ENCODE data around the gene NCKAP5. TPM values are rescaled to one million over a fixed set of nuclear protein-coding genes. Genes with fewer than 3 reads are reported as not detected.

Gene NCKAP5
- total RNA-seq, 4 donors from 2014 or later: 0.37 to 1.3 (median 0.83) TPM

DNA sequence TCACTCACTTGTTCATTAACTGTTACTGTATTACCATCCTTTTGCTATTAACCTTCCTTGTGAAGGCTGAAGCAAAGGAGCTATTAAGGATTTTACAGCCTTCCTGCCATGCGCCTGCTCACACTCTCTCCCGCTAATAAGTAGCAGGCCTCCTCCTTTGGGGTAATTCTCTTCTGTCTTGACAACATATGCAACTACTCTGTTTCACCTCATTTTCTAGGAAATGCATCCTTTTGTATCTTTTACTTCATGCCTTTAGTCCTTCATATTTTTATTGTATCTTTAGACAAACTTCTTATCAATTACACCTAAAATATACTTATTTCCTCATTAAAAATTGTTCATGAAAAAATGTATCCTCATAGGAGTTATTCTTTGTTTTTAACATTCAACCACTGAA is 463.4 kb downstream of the NCKAP5 start:
- no peak for DNase-seq (ENCODE audit: low spot score)
- TF ChIP-seq CTCF (IDR thresholded peaks at IDR 0.05): no peak
- ATAC-seq (ENCODE audit: low FRiP score): no peak

DNA sequence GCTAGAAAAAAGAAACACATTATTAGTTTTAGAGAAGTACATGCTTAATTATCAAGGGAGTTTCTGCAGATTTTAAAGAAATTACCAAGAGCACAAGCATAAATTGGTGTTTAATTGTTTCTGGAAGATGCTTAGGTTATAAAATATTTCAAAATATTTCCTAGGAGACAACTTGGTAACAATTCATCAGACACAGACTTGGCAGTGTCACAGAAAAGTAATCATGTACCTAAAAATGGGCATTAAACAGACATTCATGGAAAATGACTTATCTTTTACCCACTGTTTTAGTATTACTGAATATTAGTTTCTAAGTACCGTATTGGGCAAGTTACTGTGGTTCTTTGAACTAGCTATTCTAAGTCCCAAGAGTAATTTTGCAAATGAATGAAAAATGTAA is 469.5 kb downstream of the NCKAP5 start:
- no peak for ATAC-seq (ENCODE audit: low FRiP score)
- no peak for TF ChIP-seq CTCF (IDR thresholded peaks at IDR 0.05)
- no peak for DNase-seq (ENCODE audit: low spot score)

DNA sequence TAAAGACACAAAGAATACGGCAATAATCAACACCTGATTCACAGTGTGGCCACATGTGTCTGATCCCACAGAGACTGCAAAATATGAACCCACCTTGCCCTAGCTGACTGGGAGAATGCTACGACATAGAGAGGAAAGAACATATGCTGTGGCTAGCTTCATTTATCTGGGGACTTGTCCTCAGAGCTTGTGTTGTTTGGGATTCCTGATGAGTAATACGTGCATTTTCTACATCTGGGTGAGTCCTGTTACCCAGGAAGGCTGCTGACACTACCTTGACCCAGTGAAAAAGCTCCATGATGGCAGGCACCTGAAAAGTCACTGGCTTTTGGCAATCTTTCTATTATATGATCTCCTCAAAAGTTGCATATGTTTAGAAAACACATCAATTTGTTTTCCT is 470.6 kb downstream of the NCKAP5 start:
- DNase-seq (ENCODE audit: low spot score) (no peak), ATAC-seq (ENCODE audit: low FRiP score) (no peak)
- no peak for TF ChIP-seq CTCF (IDR thresholded peaks at IDR 0.05)

GRCh38 chr2:133092571-133092970 is 475.7 kb downstream of the NCKAP5 start:
- no peak for TF ChIP-seq CTCF (IDR thresholded peaks at IDR 0.05)
- DNase-seq (ENCODE audit: low spot score): no peak

DNA sequence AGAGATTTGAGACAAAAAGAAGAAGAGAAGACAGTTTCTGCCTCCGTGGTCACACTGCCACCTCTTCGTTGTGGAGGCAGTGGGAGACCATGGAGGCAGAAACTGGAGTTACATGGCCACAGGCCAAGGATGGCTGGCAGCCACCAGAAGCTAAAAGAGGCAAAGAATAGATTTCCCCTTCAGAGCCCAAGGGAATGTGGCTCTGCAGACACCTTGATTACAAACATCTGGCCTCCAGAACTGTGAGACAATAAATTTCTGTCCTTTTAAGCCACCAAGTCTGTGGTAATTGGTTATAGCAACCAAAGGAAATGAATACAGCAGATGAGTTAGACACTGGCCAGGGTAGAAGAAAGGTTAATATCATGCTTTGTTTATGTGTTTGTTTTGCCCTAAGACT is 477.9 kb downstream of the NCKAP5 start:
- no peak for DNase-seq (ENCODE audit: low spot score)
- no peak for ATAC-seq (ENCODE audit: low FRiP score)
- no peak for TF ChIP-seq CTCF (IDR thresholded peaks at IDR 0.05)

More at GRCh38 chr2:133092571-133092970, 475.7 kb downstream of the NCKAP5 start:
- ATAC-seq (ENCODE audit: low FRiP score): no peak

DNA sequence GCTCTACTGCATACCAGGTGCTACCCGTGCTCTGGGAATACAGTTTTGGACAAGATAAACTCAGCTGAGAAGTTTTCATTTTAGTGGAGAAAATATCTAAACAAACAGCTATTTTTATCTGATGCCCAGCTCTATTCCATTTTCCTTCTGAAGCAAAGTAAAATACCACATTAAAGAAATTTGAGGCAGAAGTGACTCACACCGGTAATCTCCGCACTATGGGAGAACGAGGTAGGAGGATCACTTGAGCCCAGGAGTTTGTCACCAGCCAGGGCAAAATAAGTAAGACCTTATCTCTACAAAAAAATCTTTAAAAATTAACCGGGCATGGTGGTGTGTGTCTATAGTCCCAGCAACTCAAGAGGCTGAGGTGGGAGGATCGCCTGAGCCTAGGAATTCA is 482.1 kb downstream of the NCKAP5 start:
- DNase-seq (ENCODE audit: low spot score): no peak
- ATAC-seq (ENCODE audit: low FRiP score): no peak

More for the DNA sequence above, 482.1 kb downstream of the NCKAP5 start:
- TF ChIP-seq CTCF (IDR thresholded peaks at IDR 0.05): no peak
